CD4-positive, CD25-positive, alpha-beta regulatory T cell (primary cell): ENCODE data around the gene PRDM11. TPM values are rescaled to one million over a fixed set of nuclear protein-coding genes. Genes with fewer than 3 reads are reported as not detected.

Experiments used
- ATAC-seq, 2 donors: fragments of 150-1000 bp; cut with Tn5 transposase; one replicate each; pipeline ENCODE4 v1.10.0; 2021; ENCODE audit warnings: low read depth in 2 of 2, moderate number of reproducible peaks in 2 of 2, moderate library complexity in 1 of 2
- DNase-seq, 3 donors: peaks; one replicate each; pipeline versions ENCODE4 v3.0.0 to v3.0.0-alpha.2; 2012 to 2022; ENCODE audit warnings: mixed read lengths in 1 of 3
- H3K27ac ChIP-seq: one replicate; pipeline ENCODE4 v1.7.0; 2013; ENCODE audit warnings: mild to moderate bottlenecking, low read length; ENCODE audit not compliant: insufficient read depth, poor library complexity, severe bottlenecking
- H3K27me3 ChIP-seq: one replicate; pipeline ENCODE4 v1.7.0; 2013; ENCODE audit warnings: low read length; ENCODE audit not compliant: control insufficient read depth, insufficient read depth
- H3K36me3 ChIP-seq: one replicate; pipeline ENCODE4 v1.7.0; 2013; ENCODE audit warnings: mild to moderate bottlenecking, low read length, moderate library complexity; ENCODE audit not compliant: control insufficient read depth, insufficient read depth
- H3K4me1 ChIP-seq: 2 replicates; pipeline ENCODE4 v1.7.0; 2013; ENCODE audit warnings: mild to moderate bottlenecking, low read length; ENCODE audit not compliant: insufficient read depth, control insufficient read depth, poor library complexity, severe bottlenecking
- H3K4me3 ChIP-seq: one replicate; pipeline ENCODE4 v1.7.0; 2013; ENCODE audit warnings: low read depth, mild to moderate bottlenecking, low read length, moderate library complexity
- H3K9me3 ChIP-seq, 2 experiments: 1 replicate in 1 of 2; 2 replicates in 1 of 2; pipeline ENCODE4 v1.7.0; 2013; ENCODE audit warnings: low read length in 2 of 2, mild to moderate bottlenecking in 1 of 2, moderate library complexity in 1 of 2; ENCODE audit not compliant: control insufficient read depth in 2 of 2
- H3K27ac Mint-ChIP-seq, 3 donors: one replicate each; pipeline ENCODE4 v1.8.0; 2020 to 2022; ENCODE audit warnings: mild to moderate bottlenecking in 3 of 3, mixed read lengths in 3 of 3, moderate library complexity in 2 of 3
- H3K27me3 Mint-ChIP-seq: one replicate; pipeline ENCODE4 v1.8.0; 2022; ENCODE audit warnings: mild to moderate bottlenecking, mixed read lengths
- H3K36me3 Mint-ChIP-seq: one replicate; pipeline ENCODE4 v1.8.0; 2020; ENCODE audit warnings: mixed read lengths
- H3K4me1 Mint-ChIP-seq, 4 donors: one replicate each; pipeline ENCODE4 v1.8.0; 2020 to 2022; ENCODE audit warnings: mixed read lengths in 4 of 4, mild to moderate bottlenecking in 1 of 4
- H3K4me3 Mint-ChIP-seq, 4 donors: one replicate each; pipeline ENCODE4 v1.8.0; 2020 to 2022; ENCODE audit warnings: mild to moderate bottlenecking in 4 of 4, mixed read lengths in 4 of 4, moderate library complexity in 3 of 4
- H3K9me3 Mint-ChIP-seq, 7 donors: one replicate each; pipeline ENCODE4 v1.8.0; 2020 to 2022; ENCODE audit warnings: mixed read lengths in 7 of 7, mild to moderate bottlenecking in 3 of 7, moderate library complexity in 2 of 7
- polyA plus RNA-seq, 4 donors: library from polyadenylated mRNA; unstranded; fragments of 300-500 nt; fragmentation: Illumina TruSeq; gene quantifications; one replicate each; pipeline ENCODE4 v1.2.3, GENCODE V29; 2021
- total RNA-seq: library from RNA; stranded (reverse); gene quantifications from one replicate; pipeline ENCODE4 v1.2.3, GENCODE V29; 2022

PRDM11 gene
- total and polyA plus RNA-seq, 5 donors from 2014 or later = 0.37 to 9.0 (median 0.65) TPM

DNA sequence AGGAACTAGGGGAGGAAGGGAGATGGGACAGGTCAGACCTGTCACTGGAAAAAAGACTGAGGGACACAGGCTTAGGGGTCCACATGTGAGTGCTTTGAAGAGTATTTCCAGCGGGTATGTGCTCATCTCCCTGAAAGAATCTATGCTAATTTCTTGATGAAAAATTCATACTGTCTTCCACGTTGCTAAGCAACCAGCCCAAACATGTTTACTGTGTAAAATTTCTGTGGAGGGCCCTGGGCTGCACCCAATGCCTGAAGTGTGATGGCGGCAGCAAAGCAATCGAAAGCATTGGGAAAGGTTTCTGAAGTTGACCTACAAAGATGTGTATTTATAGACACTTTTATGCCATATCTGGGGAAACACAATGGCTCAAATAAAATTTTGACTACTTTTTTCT is 132.3 kb downstream of the PRDM11 start:
- no peaks in the 10 kb centered on the region for H3K36me3 ChIP-seq
- H3K4me1 ChIP-seq = no peaks in the 10 kb centered on the region
- Mint-ChIP-seq H3K9me3 (peaks cover 0 to 5% (median 0%) of the 10 kb centered on the region in 7 donors), H3K27me3 (peaks cover 54% of the 10 kb centered on the region), H3K4me3 (no peak overlapping the region), H3K4me1 (no peaks in the 10 kb centered on the region), H3K36me3 (no peaks in the 10 kb centered on the region), H3K27ac (no peak overlapping the region)
- ATAC-seq = no peak
- no peak overlapping the region for H3K4me3 ChIP-seq
- peaks cover 16% of the 10 kb centered on the region for H3K27me3 ChIP-seq
- H3K27ac ChIP-seq = no peak overlapping the region
- H3K9me3 ChIP-seq = peaks cover 0 to 4% of the 10 kb centered on the region in 2 experiments
- DNase-seq = no peak

DNA sequence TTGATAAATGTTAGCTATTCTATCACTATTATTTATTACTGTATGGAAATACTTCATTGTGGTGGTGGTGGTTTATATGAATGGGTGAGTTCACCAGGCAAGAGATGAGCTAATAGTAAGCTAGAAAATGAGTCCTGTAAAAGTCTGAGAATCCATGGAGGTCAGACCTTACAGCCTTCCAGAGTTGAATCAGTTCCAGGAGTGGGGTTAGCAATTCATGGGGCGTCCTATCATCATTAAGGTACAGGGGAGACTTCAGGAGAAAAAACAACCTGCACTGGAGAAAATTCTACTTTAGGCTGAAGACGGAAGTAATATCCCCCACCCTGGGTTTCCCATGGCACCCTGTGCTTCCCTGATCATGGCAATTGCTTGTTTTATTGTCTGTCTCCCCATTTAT is 133.2 kb downstream of the PRDM11 start:
- Histone ChIP-seq H3K27ac (no peak overlapping the region), H3K4me1 (no peaks in the 10 kb centered on the region), H3K36me3 (no peaks in the 10 kb centered on the region), H3K4me3 (no peak overlapping the region), H3K9me3 (peaks cover 0 to 4% of the 10 kb centered on the region in 2 experiments), H3K27me3 (peaks cover 20% of the 10 kb centered on the region)
- Mint-ChIP-seq H3K36me3 (no peaks in the 10 kb centered on the region), H3K9me3 (peaks cover 0 to 5% (median 0%) of the 10 kb centered on the region in 7 donors), H3K4me1 (no peaks in the 10 kb centered on the region), H3K27me3 (peaks cover 61% of the 10 kb centered on the region), H3K27ac (no peak overlapping the region), H3K4me3 (no peak overlapping the region)
- ATAC-seq = no peak
- DNase-seq = no peak

DNA sequence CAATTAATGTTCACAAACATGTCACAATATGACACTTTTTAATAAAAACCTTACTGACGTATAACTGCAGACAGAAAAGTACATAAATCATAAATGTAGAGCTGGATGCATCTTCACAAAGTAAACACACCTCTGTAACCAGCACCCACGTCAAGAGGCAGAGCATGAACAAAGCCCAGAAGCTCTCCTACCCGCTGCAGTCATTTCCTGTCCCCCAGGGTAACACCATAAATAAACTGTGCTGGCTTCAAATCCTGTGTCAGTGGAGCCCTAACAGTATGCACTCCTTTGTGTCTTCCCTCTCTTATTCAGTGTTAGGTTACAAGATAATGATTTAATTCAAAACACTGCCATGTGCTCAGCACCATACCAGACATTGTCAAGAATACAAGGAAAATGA is 134.0 kb downstream of the PRDM11 start:
- peaks cover 61% of the 10 kb centered on the region for H3K27me3 Mint-ChIP-seq
- DNase-seq = peak in 1 of 3 donors; percentile 7
- ATAC-seq = peak in 1 of 2 donors; percentile 31

DNA sequence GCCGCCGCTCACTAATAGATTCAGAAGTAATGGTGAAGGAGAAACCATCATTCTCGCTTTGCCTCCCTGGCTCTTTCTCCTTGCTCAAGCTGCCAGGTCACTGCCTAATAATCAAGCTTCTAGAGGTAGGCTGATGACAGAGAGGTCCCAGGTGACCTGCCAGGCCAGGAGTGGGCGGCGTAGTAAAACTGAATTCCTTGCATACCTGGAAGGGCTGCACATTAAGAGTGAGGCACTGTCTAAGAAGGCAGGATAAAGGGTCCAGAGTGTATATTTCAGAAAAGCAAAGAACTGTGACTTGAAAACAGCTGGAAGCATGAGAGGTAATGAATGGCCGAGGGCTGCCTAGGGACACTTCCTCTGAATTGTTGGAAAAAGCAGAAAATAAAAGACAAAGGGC is 135.6 kb downstream of the PRDM11 start:
- Mint-ChIP-seq H3K36me3 (no peaks in the 10 kb centered on the region), H3K27me3 (peaks cover 61% of the 10 kb centered on the region), H3K4me3 (no peak overlapping the region), H3K4me1 (no peaks in the 10 kb centered on the region), H3K9me3 (peaks cover 0 to 9% (median 0%) of the 10 kb centered on the region in 7 donors), H3K27ac (no peak overlapping the region)
- H3K9me3 ChIP-seq = peaks cover 0 to 4% of the 10 kb centered on the region in 2 experiments
- ATAC-seq (no peak), DNase-seq (no peak)
- H3K36me3 ChIP-seq = no peaks in the 10 kb centered on the region
- H3K27ac ChIP-seq = no peak overlapping the region
- H3K27me3 ChIP-seq = peaks cover 32% of the 10 kb centered on the region
- peaks cover 3% of the 10 kb centered on the region for H3K4me1 ChIP-seq
- no peak overlapping the region for H3K4me3 ChIP-seq

More for the DNA sequence above, 134.0 kb downstream of the PRDM11 start:
- no peak overlapping the region for H3K27ac ChIP-seq
- peaks cover 0 to 4% of the 10 kb centered on the region in 2 experiments for H3K9me3 ChIP-seq
- H3K9me3 Mint-ChIP-seq = peaks cover 0 to 7% (median 0%) of the 10 kb centered on the region in 7 donors
- no peak overlapping the region for H3K4me3 ChIP-seq
- H3K27ac Mint-ChIP-seq = no peak overlapping the region
- H3K36me3 ChIP-seq = no peaks in the 10 kb centered on the region
- H3K4me1 Mint-ChIP-seq = no peaks in the 10 kb centered on the region
- H3K4me3 Mint-ChIP-seq = no peak overlapping the region
- no peaks in the 10 kb centered on the region for H3K36me3 Mint-ChIP-seq
- H3K4me1 ChIP-seq = no peaks in the 10 kb centered on the region
- peaks cover 24% of the 10 kb centered on the region for H3K27me3 ChIP-seq

Other genes with a start within 250 kb of the PRDM11 start
- gene TP53I11, start 195.8 kb upstream of the PRDM11 start, total RNA-seq = 17.4 TPM
- 1 to 10 TPM; 2.0 to 8.5 (median 2.4) TPM for gene TP53I11, start 195.8 kb upstream of the PRDM11 start, polyA plus RNA-seq
- not detected for gene SYT13, start 139.7 kb downstream of the PRDM11 start, total RNA-seq
- not detected for gene SYT13, start 139.7 kb downstream of the PRDM11 start, polyA plus RNA-seq